ENCODE measurements around the gene CALM3.

GRCh38 chr19:46618670-46619231, 17.6 kb downstream of the CALM3 start:
- no peak for TF ChIP-seq CTCF (IDR thresholded peaks at IDR 0.05)
- TF ChIP-seq POLR2A (IDR thresholded peaks at IDR 0.05) = no peak
